ENCODE data around the gene CYGB.
A peak's percentile ranks its signal among the peaks of the same experiment; 100 is the strongest.

Gene CYGB

DNA sequence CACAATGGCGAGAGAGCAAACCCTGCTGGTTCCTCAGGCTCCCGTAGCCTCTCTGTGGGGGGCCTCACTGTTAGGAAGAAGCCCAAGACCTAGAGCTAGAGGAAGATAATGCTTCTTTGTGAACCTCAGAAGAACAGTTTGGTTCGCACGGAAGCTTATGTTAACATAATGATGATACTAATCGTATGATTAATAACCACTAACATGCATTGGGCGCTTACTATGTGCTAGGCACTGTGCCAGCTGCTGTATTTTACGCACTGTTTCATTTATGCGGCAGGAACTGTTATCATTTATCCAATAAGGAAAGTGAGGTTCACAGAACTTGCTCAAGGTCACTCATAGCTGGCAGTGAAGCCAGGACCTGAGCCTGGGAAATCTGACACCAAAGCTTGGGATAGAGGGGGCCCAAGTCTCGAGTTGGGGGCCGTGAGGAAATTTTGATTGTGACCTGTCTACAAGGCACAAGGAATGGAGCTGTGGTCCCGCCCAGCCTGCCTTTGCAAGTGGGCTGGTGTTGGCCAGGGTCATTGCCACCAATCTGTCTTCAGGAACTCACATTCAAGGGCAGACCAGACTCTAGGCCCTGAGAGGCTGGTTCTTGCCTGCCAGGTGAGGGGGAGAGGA, 9.2 kb upstream of the CYGB start:
- peaks cover 54% of the 10 kb centered on the region for H3K4me1 ChIP-seq (ENCODE audit: control insufficient read depth, insufficient read depth, low read length)
- H3K27me3 ChIP-seq (ENCODE audit: control insufficient read depth, insufficient read depth, low read length), result no peaks in the 10 kb centered on the region
- no peak overlapping the region for H3K4me3 ChIP-seq (ENCODE audit: low read length)
- H3K9ac ChIP-seq (ENCODE audit: low read length), result no peak overlapping the region
- no peaks in the 10 kb centered on the region for H3K36me3 ChIP-seq (ENCODE audit: control insufficient read depth, insufficient read depth, low read length)
- H3K9me3 ChIP-seq (ENCODE audit: control insufficient read depth, low read length), result no peaks in the 10 kb centered on the region

DNA sequence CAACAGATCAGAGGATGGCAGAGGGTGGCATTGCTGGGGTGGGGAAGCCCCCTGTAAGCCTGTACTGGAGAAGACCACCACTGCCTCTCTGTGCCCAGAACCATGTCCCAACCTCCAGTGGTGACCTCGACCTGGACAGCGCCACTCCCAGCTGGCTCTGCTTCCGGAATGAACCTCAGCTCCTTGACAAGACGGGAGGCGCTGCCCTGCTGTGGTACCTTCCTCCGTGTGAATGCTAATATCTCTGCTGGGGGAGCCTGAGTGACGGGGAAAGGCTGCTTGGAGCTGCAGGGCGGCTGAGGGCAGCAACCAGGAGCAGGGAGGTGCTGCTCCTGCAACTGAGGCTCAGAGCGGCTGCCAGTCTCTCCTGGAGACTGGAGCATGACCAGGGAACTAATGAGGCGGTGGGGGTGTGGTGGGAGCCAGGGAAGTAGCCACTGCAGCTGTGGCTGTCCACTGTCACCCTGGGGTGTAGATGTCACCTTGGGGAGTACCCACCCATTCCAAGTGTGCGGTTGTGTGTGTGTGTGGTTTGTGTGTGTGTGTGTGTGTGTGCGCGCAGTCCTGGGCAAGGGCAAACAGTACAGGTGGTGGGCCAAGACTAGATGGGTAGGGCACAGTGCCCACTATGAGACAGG, 8.5 kb upstream of the CYGB start:
- H3K9ac ChIP-seq (ENCODE audit: low read length), result no peak overlapping the region
- no peaks in the 10 kb centered on the region for H3K9me3 ChIP-seq (ENCODE audit: control insufficient read depth, low read length)
- no peak overlapping the region for H3K4me3 ChIP-seq (ENCODE audit: low read length)
- peaks cover 52% of the 10 kb centered on the region for H3K4me1 ChIP-seq (ENCODE audit: control insufficient read depth, insufficient read depth, low read length)
- no peaks in the 10 kb centered on the region for H3K27me3 ChIP-seq (ENCODE audit: control insufficient read depth, insufficient read depth, low read length)
- no peaks in the 10 kb centered on the region for H3K36me3 ChIP-seq (ENCODE audit: control insufficient read depth, insufficient read depth, low read length)

DNA sequence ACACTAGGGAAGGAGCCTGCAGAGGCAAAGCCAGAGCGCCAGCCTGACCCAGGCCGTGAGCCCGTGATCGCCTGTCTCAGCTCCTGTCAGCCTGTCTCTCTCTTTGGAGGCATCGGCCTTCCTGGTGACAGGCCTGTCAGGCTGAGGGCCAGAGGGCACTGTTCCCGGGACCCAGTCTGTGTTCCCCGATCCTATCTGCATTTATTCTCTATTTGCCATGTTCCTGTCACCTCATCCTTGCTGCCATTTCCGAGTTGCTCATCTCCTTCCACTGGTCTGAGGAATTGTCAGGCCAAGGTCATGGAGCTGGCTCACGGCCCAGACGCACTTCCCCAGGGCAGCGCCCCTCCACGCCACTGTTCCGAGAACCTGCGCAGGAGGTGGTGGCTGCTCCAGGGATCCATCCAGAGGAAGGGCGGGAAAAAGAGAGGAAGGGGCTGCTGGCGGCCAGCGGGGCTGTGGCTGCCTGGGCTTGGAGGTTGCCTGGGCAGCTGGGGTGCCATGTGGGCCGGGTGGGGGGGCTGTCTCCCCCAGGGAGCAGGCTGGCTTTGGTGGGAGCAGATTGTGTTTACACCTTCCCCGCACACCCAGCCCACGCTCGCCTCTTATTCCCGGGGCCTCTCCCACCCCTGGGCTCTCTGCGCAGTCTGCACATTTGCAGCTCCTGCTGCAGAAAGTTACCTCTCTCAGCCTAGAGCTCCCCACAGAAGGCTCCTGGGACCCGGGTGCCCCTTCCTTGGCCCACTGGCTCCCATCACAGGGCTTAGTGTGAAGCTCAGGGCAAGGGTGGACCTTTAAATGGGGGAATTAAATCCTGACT, 7.2 kb upstream of the CYGB start:
- no peak overlapping the region for H3K9ac ChIP-seq (ENCODE audit: low read length)
- H3K4me1 ChIP-seq (ENCODE audit: control insufficient read depth, insufficient read depth, low read length), result peaks cover 52% of the 10 kb centered on the region
- H3K27me3 ChIP-seq (ENCODE audit: control insufficient read depth, insufficient read depth, low read length), result peaks cover 2% of the 10 kb centered on the region
- no peak overlapping the region for H3K4me3 ChIP-seq (ENCODE audit: low read length)
- H3K9me3 ChIP-seq (ENCODE audit: control insufficient read depth, low read length), result no peaks in the 10 kb centered on the region
- no peaks in the 10 kb centered on the region for H3K36me3 ChIP-seq (ENCODE audit: control insufficient read depth, insufficient read depth, low read length)

DNA sequence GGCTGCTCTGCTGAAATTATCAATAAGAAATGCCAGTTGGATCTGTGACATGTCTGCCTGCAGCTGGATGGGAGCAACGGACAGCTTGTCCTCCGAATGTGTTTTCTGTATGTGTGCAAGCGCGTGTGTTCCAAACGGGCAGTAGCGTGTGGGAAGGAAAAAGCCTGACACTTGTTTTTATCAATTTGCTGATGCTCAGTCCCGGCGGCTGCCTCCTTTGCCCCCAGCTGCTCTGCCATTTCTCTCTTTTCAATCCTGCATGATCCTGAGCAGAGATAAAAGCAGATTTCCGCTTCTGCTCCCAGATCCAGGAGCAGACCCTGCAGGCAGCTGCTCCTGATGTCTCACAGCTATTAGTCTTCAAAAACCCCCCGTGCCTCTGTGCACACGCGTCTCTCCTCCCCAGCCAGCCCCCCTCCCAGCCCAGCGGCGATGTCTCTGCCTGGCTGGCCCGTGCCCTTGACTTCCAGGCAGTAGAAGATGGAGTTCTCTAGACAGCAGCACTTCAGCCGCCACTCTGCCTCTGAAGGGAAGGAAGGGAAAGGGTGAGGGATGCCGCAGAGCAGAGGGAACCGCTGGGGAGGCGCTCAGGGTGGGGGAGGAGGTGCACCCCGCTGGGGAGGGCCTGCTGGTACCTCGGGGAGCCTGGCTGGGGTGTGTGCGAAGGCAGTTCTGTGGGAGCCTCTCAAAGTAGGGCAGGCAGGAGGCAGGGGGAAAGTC, 6.5 kb upstream of the CYGB start:
- Histone ChIP-seq H3K4me1 (ENCODE audit: control insufficient read depth, insufficient read depth, low read length) (peaks cover 52% of the 10 kb centered on the region), H3K9ac (ENCODE audit: low read length) (no peak overlapping the region), H3K9me3 (ENCODE audit: control insufficient read depth, low read length) (no peaks in the 10 kb centered on the region), H3K4me3 (ENCODE audit: low read length) (no peak overlapping the region), H3K36me3 (ENCODE audit: control insufficient read depth, insufficient read depth, low read length) (no peaks in the 10 kb centered on the region), H3K27me3 (ENCODE audit: control insufficient read depth, insufficient read depth, low read length) (peaks cover 10% of the 10 kb centered on the region)

DNA sequence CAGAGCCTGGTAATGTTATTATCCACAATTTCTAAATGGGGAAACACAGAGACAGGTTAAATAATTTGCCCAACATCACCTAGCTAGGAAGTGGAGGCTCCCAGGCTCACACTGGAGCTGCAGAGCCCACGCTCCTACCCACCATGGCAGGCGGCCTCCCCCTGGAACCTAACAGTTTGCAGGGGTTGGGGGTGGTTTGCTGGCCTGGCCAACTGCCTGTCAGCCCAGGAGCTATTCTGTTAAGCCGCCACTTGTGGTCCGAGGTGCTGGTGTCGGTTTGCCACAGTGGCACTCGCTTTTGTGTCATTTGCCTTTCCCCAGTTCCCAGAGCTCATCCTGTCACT, 5.9 kb upstream of the CYGB start:
- no peaks in the 10 kb centered on the region for H3K9me3 ChIP-seq (ENCODE audit: control insufficient read depth, low read length)
- no peaks in the 10 kb centered on the region for H3K36me3 ChIP-seq (ENCODE audit: control insufficient read depth, insufficient read depth, low read length)
- peaks cover 50% of the 10 kb centered on the region for H3K4me1 ChIP-seq (ENCODE audit: control insufficient read depth, insufficient read depth, low read length)
- H3K27me3 ChIP-seq (ENCODE audit: control insufficient read depth, insufficient read depth, low read length), result peaks cover 15% of the 10 kb centered on the region
- no peak overlapping the region for H3K9ac ChIP-seq (ENCODE audit: low read length)
- H3K4me3 ChIP-seq (ENCODE audit: low read length), result no peak overlapping the region

DNA sequence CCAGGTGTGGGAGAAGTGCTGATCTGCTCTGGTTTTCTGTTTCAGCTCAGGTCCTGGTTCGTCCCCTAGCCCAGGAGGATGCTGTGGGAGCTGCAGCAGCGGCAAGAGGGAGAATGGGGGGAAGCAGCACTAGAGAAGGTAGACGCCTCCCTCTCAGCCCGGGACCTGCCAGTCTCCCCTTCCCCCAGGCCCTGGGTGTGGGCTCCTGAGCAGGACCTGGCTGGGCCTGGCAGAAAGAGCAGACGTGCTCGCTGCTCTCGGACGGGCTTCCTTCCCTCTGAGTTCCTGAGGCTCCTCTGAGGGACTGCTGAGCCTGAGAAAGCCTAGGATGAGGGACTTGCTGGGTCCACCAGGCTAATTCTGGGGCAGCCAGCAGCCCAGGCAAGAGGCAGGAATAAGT, 5.5 kb upstream of the CYGB start:
- H3K9me3 ChIP-seq (ENCODE audit: control insufficient read depth, low read length), result no peaks in the 10 kb centered on the region
- H3K4me1 ChIP-seq (ENCODE audit: control insufficient read depth, insufficient read depth, low read length), result peaks cover 46% of the 10 kb centered on the region
- no peak overlapping the region for H3K4me3 ChIP-seq (ENCODE audit: low read length)
- peaks cover 20% of the 10 kb centered on the region for H3K27me3 ChIP-seq (ENCODE audit: control insufficient read depth, insufficient read depth, low read length)
- no peaks in the 10 kb centered on the region for H3K36me3 ChIP-seq (ENCODE audit: control insufficient read depth, insufficient read depth, low read length)
- no peak overlapping the region for H3K9ac ChIP-seq (ENCODE audit: low read length)

DNA sequence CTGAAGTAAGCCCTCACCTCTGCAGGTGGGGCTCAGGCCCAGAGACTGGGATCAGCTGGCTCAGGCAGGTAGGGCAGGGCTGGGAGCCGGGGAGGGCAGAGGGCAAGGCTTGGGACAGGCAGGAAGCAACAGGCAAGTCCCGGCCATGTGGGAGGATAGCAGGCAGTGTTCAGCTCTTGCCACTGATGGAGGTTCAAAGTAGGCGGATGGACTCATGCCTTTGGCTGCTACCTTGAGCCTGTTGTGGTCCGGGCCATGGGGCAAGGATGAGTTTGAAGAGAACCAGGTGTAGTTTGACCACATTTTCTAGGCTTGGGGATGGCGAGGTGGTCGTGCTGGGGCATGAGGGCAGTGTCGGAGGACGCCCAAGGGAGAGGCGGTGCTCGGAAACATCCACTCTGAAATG, 5.1 kb upstream of the CYGB start:
- no peak overlapping the region for H3K4me3 ChIP-seq (ENCODE audit: low read length)
- no peaks in the 10 kb centered on the region for H3K9me3 ChIP-seq (ENCODE audit: control insufficient read depth, low read length)
- peaks cover 42% of the 10 kb centered on the region for H3K4me1 ChIP-seq (ENCODE audit: control insufficient read depth, insufficient read depth, low read length)
- H3K27me3 ChIP-seq (ENCODE audit: control insufficient read depth, insufficient read depth, low read length), result peaks cover 24% of the 10 kb centered on the region
- no peaks in the 10 kb centered on the region for H3K36me3 ChIP-seq (ENCODE audit: control insufficient read depth, insufficient read depth, low read length)
- H3K9ac ChIP-seq (ENCODE audit: low read length), result no peak overlapping the region

DNA sequence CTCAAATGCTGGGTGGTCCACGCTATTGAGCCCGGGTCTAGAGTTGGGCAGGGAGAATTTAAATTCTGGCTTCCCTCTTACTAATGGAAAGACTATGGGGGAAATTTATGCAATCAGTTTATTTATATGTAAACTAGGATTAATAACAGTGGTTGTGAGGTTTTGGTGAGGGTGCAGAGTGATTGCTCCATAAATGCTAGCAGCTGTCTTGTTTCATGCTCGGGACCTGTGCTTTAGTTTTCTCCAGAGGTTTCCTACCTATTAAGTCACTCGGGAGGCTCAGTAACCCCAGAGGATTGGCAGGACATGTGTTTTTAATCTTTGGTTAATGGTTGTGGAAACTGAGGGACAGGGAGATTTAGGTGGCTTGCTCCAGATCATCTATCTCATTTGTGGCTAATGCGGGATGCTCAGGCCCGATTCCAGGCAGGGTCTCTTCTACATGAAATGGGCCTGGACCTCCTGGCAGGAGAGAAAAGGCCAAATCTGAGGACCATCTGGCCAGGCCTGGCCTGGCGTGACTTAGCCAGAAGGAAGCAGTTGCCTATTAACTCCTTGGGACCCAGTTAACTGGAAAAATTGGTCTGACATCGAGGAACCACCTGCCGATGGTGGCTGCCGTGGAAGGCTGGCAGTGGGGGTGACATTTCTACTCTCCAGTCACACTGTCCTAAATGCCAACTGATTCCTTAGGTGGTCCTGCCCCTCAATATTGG, 4.4 kb upstream of the CYGB start:
- Histone ChIP-seq H3K9ac (ENCODE audit: low read length) (no peak overlapping the region), H3K9me3 (ENCODE audit: control insufficient read depth, low read length) (no peaks in the 10 kb centered on the region), H3K36me3 (ENCODE audit: control insufficient read depth, insufficient read depth, low read length) (no peaks in the 10 kb centered on the region), H3K4me3 (ENCODE audit: low read length) (no peak overlapping the region), H3K27me3 (ENCODE audit: control insufficient read depth, insufficient read depth, low read length) (peaks cover 28% of the 10 kb centered on the region), H3K4me1 (ENCODE audit: control insufficient read depth, insufficient read depth, low read length) (peaks cover 35% of the 10 kb centered on the region)

DNA sequence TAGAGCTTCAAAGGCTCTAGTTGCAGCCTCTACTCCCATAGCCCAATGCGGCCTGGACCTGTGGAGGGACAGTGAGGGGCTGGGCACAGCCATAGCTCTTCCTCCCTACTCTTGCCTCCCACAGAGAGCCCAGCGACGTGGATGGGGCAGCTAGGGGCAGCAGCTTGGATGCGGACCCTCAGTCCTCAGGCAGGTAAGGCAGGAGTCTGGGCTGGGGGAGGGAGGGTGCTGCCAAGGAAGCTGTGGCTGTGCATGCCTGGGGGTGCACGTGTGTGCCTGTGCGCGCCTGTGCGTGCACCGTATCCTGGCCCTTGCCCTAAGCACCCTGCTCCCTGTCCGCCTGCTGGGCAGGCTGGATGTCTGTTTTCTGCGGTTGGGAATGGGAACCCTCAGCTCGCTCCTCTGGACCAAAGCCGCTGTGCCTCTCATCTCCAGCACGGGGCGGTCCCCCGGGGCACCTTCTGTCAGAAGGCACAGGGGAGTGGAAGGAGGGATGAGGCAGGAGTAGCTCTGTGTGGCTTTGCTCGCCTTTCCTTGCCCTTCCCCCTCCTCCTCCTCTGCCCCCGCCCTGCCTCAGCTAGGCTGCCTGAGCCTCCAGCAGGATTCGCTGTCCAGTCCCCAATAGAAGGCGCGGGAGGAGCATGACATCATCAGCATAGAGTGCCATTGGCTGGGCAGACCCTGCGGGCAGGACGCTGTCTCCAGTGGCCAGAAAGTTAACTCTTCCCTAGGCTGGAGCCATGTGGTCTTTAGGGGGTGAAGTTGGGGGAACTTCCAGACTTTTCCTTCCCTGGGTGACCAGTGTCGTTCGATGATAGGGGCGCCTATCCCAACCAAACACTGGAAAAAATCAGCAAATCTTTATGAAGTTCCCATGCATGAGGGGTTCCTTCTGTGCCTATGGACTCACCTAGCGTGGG, 3.1 kb upstream of the CYGB start:
- Histone ChIP-seq H3K27me3 (ENCODE audit: control insufficient read depth, insufficient read depth, low read length) (peaks cover 39% of the 10 kb centered on the region), H3K4me3 (ENCODE audit: low read length) (no peak overlapping the region), H3K36me3 (ENCODE audit: control insufficient read depth, insufficient read depth, low read length) (no peaks in the 10 kb centered on the region), H3K9ac (ENCODE audit: low read length) (peak overlapping the region; percentile 51), H3K9me3 (ENCODE audit: control insufficient read depth, low read length) (no peaks in the 10 kb centered on the region), H3K4me1 (ENCODE audit: control insufficient read depth, insufficient read depth, low read length) (peaks cover 22% of the 10 kb centered on the region)

DNA sequence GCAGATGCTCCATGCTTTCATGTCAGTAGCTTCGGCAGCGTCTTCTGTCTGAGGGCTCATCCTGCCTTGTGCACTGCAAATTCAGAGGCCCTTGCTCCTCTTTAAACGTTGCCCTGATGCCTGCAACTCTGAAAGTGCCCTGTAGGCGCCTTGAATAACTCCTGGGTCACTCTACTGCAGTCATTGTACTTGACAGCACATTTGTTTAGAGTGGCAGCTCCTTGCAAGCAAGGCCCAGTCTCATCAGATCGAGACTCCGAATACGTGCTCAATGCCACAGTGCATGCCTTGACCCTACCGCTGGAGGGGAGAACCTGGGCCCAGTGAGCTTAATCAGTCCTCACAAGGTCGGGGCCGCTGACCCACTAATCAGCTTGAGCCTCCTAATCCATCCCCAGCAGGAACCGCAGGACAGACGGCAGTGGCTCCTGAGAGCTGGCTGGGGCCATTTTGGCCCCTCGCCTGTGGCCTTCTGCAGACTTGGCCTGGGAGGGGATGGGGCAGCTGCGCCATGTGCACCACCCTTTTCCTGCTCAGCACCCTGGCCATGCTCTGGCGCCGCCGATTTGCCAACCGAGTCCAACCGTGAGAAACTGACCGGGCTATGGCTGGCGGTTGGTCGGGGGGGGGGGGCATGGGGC, 2.2 kb upstream of the CYGB start, which contains the start of gene PRCD:
Gene PRCD (plus strand): TSS at position 414 of the 641 bp plus-strand sequence. CDS start 98 bp downstream, at position 512.
- Histone ChIP-seq H3K9me3 (ENCODE audit: control insufficient read depth, low read length) (no peaks in the 10 kb centered on the region), H3K36me3 (ENCODE audit: control insufficient read depth, insufficient read depth, low read length) (no peaks in the 10 kb centered on the region), H3K9ac (ENCODE audit: low read length) (peak within 1 kb of the TSS; percentile 51), H3K4me1 (ENCODE audit: control insufficient read depth, insufficient read depth, low read length) (peaks cover 18% of the 10 kb centered on the region), H3K4me3 (ENCODE audit: low read length) (no peak within 1 kb of the TSS), H3K27me3 (ENCODE audit: control insufficient read depth, insufficient read depth, low read length) (peaks cover 43% of the 10 kb centered on the region)

Measured in mucosa of stomach (tissue), 1 donor.